Neural cell (in vitro differentiated cells): ENCODE measurements around the gene GAPDH. TPM values are rescaled to one million over a fixed set of nuclear protein-coding genes. Genes with fewer than 3 reads are reported as not detected.

Source experiments
- H2AFZ ChIP-seq: fragments of 200-600, 300-800 bp; sonication (generic), shearing (Covaris generic); 2 replicates; pipeline ENCODE4 v1.6.0; 2014; ENCODE audit warnings: low read depth, mild to moderate bottlenecking, antibody characterized with exemption, low read length, moderate library complexity
- H3F3A ChIP-seq: fragments of 200-600 bp; shearing (Covaris generic); 2 replicates; pipeline ENCODE4 v1.6.1; 2016; ENCODE audit warnings: mild to moderate bottlenecking, moderate library complexity, mixed read lengths, antibody characterized with exemption, low read length; ENCODE audit not compliant: insufficient read depth, poor library complexity, severe bottlenecking
- H3K27ac ChIP-seq: fragments of 200-600, 300-800 bp; sonication (generic), shearing (Covaris generic); 2 replicates; pipeline ENCODE4 v1.5.1; 2014; ENCODE audit warnings: mild to moderate bottlenecking, low read length, moderate library complexity
- H3K27me3 ChIP-seq: fragments of 300-800, 200-600 bp; sonication (generic), shearing (Covaris generic); 2 replicates; pipeline ENCODE4 v1.6.0; 2014; ENCODE audit warnings: mild to moderate bottlenecking, low read depth, low read length, moderate library complexity; ENCODE audit not compliant: insufficient read depth
- H3K36me3 ChIP-seq: fragments of 300-800, 200-600 bp; sonication (generic), shearing (Covaris generic); 2 replicates; pipeline ENCODE4 v1.5.1; 2014; ENCODE audit warnings: mild to moderate bottlenecking, antibody characterized with exemption, low read length, moderate library complexity; ENCODE audit not compliant: insufficient read depth
- H3K4me2 ChIP-seq: fragments of 300-800, 200-600 bp; sonication (generic), shearing (Covaris generic); 2 replicates; pipeline ENCODE4 v1.6.0; 2014; ENCODE audit warnings: mild to moderate bottlenecking, low read length
- H3K4me3 ChIP-seq: fragments of 300-800, 200-600 bp; sonication (generic), shearing (Covaris generic); 2 replicates; pipeline ENCODE4 v1.5.1; 2014; ENCODE audit warnings: mild to moderate bottlenecking, low read length, moderate library complexity
- H3K79me2 ChIP-seq: fragments of 200-600 bp; shearing (Covaris generic); replicated peaks from 2 replicates; pipeline ENCODE4 v1.6.0; 2014; ENCODE audit warnings: mild to moderate bottlenecking, low read length, moderate library complexity; ENCODE audit not compliant: insufficient read depth
- H3K9ac ChIP-seq: fragments of 300-800, 200-600 bp; sonication (generic), shearing (Covaris generic); 2 replicates; pipeline ENCODE4 v1.6.1; 2016; ENCODE audit warnings: mild to moderate bottlenecking, low read length, mixed read lengths
- H3K9me2 ChIP-seq: fragments of 200-600 bp; shearing (Covaris generic); 2 replicates; pipeline ENCODE4 v1.6.1; 2016; ENCODE audit warnings: mild to moderate bottlenecking, low read length, mixed read lengths; ENCODE audit not compliant: insufficient read depth
- H3K9me3 ChIP-seq: fragments of 200-600, 300-800 bp; sonication (generic), shearing (Covaris generic); 2 replicates; pipeline ENCODE4 v1.6.1; 2016; ENCODE audit warnings: mild to moderate bottlenecking, mixed run types, low read length, moderate library complexity, mixed read lengths
- H4K20me1 ChIP-seq: fragments of 200-600 bp; shearing (Covaris generic); 2 replicates; pipeline ENCODE4 v1.6.1; 2016; ENCODE audit warnings: mild to moderate bottlenecking, mixed run types; ENCODE audit not compliant: insufficient read depth
- CTCF ChIP-seq: fragments of 450-650 bp; IDR thresholded peaks from 2 replicates; pipeline ENCODE4 v1.5.1; 2014; ENCODE audit warnings: antibody characterized with exemption, mild to moderate bottlenecking, moderate library complexity; ENCODE audit not compliant: poor library complexity, severe bottlenecking
- EP300 ChIP-seq: fragments of 450-650 bp; conservative IDR thresholded peaks from 2 replicates; pipeline ENCODE4 v1.6.1; 2014; ENCODE audit warnings: antibody characterized with exemption, mild to moderate bottlenecking, moderate library complexity; ENCODE audit not compliant: poor library complexity, severe bottlenecking
- EZH2 ChIP-seq: fragments of 200-600, 300-800 bp; shearing (Covaris generic), sonication (generic); IDR thresholded peaks from 2 replicates; pipeline ENCODE4 v1.6.1; 2014; ENCODE audit warnings: antibody characterized with exemption, low read length, borderline replicate concordance, mild to moderate bottlenecking; ENCODE audit not compliant: insufficient read depth, poor library complexity, severe bottlenecking
- MXI1 ChIP-seq: fragments of 450-650 bp; conservative IDR thresholded peaks from 2 replicates; pipeline ENCODE4 v1.6.1; 2014; ENCODE audit warnings: antibody characterized with exemption, mild to moderate bottlenecking; ENCODE audit not compliant: poor library complexity, severe bottlenecking
- POLR2AphosphoS5 ChIP-seq: IDR thresholded peaks from 2 replicates; pipeline ENCODE4 v1.6.1; 2012
- RAD21 ChIP-seq: fragments of 450-650 bp; conservative IDR thresholded peaks from 2 replicates; pipeline ENCODE4 v1.6.1; 2014; ENCODE audit warnings: antibody characterized with exemption, mild to moderate bottlenecking, moderate library complexity
- REST ChIP-seq: IDR thresholded peaks from 2 replicates; pipeline ENCODE4 v1.6.1; 2012; ENCODE audit warnings: borderline replicate concordance
- SMC3 ChIP-seq: fragments of 450-650 bp; conservative IDR thresholded peaks from 2 replicates; pipeline ENCODE4 v1.6.1; 2014; ENCODE audit warnings: antibody characterized with exemption, mild to moderate bottlenecking, moderate library complexity; ENCODE audit not compliant: poor library complexity
- TAF1 ChIP-seq: IDR thresholded peaks from 2 replicates; pipeline ENCODE4 v1.6.1; 2012; ENCODE audit warnings: low read depth
- polyA plus RNA-seq: library from polyadenylated mRNA; depleted of rRNA; stranded (reverse); fragments of >200 nt; gene quantifications from 2 replicates; pipeline ENCODE4 v1.2.3, GENCODE V29; 2014

The GAPDH gene
- polyA plus RNA-seq, 1 donor from 2014 or later = 1,673 TPM

GRCh38 chr12:6492838-6493496, 41.4 kb upstream of the GAPDH start, which contains the start of gene MRPL51:
TSS of gene MRPL51 (minus strand) at chr12:6493262. CDS start at chr12:6493136, 126 bp downstream.
- peak within 1 kb of the TSS; percentile 89 for H3K4me2 ChIP-seq
- H3K9me3 ChIP-seq = no peaks in the 10 kb centered on the region
- TF ChIP-seq CTCF (no peak), RAD21 (no peak), POLR2AphosphoS5 (peak; percentile 94), EP300 (no peak), TAF1 (peak; percentile 79), REST (peak; percentile 90), EZH2 (no peak), MXI1 (peak; percentile 76), SMC3 (no peak)
- H2AFZ ChIP-seq = peak within 1 kb of the TSS; percentile 43
- H4K20me1 ChIP-seq = no peaks in the 10 kb centered on the region
- no peaks in the 10 kb centered on the region for H3F3A ChIP-seq
- H3K79me2 ChIP-seq = peaks cover 32% of the 10 kb centered on the region
- peak within 1 kb of the TSS; percentile 69 for H3K9ac ChIP-seq
- H3K9me2 ChIP-seq = no peaks in the 10 kb centered on the region
- H3K27ac ChIP-seq = peak within 1 kb of the TSS; percentile 84
- H3K27me3 ChIP-seq = no peaks in the 10 kb centered on the region
- H3K36me3 ChIP-seq = no peaks in the 10 kb centered on the region
- H3K4me3 ChIP-seq = peak within 1 kb of the TSS; percentile 93

- Histone ChIP-seq H3K9me3 (no peaks in the 10 kb centered on the region), H2AFZ (peak within 1 kb of the TSS; percentile 43), H3K27me3 (no peaks in the 10 kb centered on the region), H3K4me3 (peak within 1 kb of the TSS; percentile 93), H4K20me1 (no peaks in the 10 kb centered on the region), H3K36me3 (no peaks in the 10 kb centered on the region), H3K4me2 (peak within 1 kb of the TSS; percentile 89), H3K27ac (peak within 1 kb of the TSS; percentile 84), H3K9ac (peak within 1 kb of the TSS; percentile 69), H3F3A (no peaks in the 10 kb centered on the region), H3K79me2 (peaks cover 32% of the 10 kb centered on the region), H3K9me2 (no peaks in the 10 kb centered on the region)
- peak; percentile 6 for TF ChIP-seq EP300
- peak; percentile 40 for TF ChIP-seq CTCF
- no peak for TF ChIP-seq RAD21
- TF ChIP-seq POLR2AphosphoS5 = no peak
- TF ChIP-seq MXI1 = peak; percentile 98
Observed at GRCh38 chr12:6493497-6494257, 40.6 kb upstream of the GAPDH start, which contains the start of gene NCAPD2. TSS of gene NCAPD2 (plus strand) at chr12:6494102. CDS start at chr12:6495099, 997 bp downstream.
